GM21423 (cell line): ENCODE data around the gene ARIH1.

Experiments used
- ATAC-seq: cut with Tn5 transposase; IDR thresholded peaks from one replicate; pipeline ENCODE4 v1.9.1; 2021; ENCODE audit warnings: mild to moderate bottlenecking, moderate library complexity; ENCODE audit not compliant: unreplicated experiment

ARIH1 gene

DNA sequence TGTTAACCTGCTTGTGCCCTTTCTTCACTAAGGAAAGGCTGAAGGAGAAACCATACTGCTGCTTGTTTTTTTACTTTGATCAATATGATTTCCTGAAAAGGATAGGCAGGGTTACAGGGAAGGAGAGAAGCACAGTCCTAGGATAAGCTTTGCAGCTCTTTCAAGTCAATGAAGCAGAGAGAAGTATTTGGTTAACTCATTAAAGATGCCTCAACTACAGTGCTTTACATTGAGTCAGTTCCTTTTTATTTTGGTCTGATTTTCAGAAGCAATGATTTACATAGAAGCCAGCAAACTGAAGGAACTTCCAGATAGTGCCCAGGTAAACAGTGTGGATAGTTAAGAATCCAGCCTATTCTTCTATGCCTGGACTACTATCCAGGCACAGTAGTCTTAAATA, 64.8 kb downstream of the ARIH1 start:
- ATAC-seq = no peak

GRCh38 chr15:72540606-72541237, 66.6 kb downstream of the ARIH1 start:
- ATAC-seq = no peak

- no peak for ATAC-seq
Measured at GRCh38 chr15:72541674-72542073, 67.5 kb downstream of the ARIH1 start.

- ATAC-seq = no peak
Measured at GRCh38 chr15:72545156-72545555, 71.0 kb downstream of the ARIH1 start.

DNA sequence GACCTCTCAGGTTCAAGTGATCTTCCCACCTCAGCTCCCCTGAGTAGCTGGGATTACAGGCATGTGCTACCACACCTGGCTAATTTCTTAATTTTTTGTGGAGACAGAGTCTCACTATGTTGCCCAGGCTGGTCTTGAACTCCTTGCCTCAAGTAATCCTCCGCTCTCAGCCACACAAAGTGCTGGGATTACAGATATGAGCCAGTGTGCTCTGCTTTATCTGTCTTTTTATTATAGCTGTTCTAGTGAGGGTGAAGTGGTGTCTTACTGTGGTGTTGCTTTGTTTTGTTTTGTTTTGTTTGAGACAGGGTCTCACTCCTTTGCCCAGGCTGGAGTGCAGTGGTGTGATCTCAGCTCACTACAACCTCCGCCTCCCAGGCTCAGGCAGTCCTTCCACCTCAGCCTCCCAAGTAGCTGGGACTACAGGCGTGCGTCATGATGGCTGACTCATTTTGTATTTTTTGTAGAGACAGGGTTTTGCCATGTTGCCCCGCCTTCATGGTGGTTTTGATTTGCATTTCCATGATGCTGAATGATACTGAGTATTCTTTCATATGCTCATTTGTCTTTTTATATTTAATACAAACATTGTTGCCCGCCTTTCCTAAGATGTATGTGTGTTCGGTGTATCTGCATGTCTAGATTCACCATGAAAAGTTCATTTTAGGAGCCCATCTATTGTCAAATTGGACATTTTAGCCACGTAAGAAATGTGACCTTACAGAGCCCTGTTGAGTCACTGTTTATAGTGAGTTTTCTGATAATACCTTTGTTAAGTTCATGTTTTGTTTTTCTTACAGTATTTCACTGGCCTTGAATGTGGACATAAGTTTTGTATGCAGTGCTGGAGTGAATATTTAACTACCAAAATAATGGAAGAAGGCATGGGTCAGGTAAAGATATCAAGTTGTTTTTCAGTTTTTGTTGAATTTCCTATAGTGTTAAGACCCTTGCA, 80.6 kb downstream of the ARIH1 start:
- no peak for ATAC-seq

DNA sequence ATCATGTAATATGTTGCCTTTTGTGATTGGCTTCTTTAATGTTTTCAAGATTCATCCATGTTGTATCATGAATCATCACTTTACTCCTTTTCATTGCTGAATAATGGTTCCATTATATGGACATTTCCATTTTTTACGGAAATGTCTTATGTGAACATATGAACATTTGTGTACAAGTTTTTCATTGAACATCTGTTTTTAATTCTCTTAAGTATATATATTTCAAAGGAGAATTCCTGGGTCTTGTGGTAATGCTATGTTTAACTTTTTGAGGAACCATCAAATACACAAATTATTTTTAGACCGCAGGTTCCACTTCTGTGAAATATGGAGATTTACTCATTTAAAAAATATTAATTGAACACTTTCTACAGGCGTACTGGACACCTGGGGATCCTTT, 85.7 kb downstream of the ARIH1 start:
- no peak for ATAC-seq

GRCh38 chr15:72560458-72560857, 86.3 kb downstream of the ARIH1 start:
- ATAC-seq = no peak

- ATAC-seq = no peak
Measured at GRCh38 chr15:72562386-72562785, 88.3 kb downstream of the ARIH1 start.

DNA sequence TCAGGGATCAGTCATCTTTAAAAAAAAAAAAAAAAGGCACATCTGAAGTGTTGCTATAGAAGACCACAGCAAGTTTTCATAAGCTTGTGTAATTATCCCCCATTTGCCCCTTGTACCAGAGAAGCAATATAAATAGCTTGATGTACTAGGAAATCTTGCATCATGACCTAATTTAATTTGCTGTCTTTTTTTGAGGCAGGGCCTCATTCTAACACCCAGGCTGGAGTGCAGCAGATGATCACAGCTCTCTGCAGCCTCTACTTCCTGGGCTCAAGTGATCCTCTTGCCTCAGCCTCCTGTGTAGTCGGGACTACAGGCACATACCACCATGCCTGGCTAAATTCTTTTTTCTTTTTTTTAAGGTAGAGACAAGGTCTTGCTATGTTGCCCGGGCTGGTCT, 88.7 kb downstream of the ARIH1 start:
- no peak for ATAC-seq

DNA sequence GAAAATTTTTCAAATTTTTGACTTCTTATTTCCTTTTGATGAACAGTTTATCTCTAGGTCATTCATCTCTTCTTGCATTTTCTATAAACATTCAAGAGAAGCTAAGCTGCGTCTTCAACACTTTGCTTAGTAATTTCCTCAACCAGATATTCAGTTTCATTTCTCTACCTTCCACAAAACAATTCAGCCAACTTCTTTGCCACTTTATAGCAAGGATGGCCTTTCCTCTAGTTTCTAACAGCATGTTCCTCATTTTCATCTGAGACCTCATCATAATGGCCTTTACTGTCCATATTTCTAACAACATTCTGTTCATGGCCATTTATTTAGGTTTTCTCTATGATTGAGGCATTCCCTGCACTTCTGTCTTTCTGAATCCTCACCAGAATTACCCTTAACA, 90.0 kb downstream of the ARIH1 start:
- ATAC-seq = no peak

DNA sequence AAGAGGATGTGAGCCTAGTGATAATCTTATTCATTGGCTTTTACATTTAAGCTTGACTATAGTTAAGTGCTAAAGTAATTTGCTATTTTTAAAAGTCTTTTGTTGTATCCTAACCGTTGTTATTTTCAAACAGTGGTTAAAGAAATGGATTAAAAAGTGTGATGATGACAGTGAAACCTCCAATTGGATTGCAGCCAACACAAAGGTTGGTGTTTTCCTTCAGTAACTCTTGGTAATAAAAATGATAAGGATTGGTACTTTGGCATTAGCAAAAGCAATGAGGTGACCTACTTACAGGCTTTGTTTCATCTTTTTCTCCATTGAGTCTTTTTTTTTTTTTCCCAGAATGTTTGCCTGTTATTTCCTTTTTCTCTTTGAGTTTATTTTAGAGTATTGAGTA, 92.8 kb downstream of the ARIH1 start:
- ATAC-seq = no peak

- no peak for ATAC-seq
Measured at GRCh38 chr15:72570059-72570458, 95.9 kb downstream of the ARIH1 start.

- ATAC-seq = no peak
Measured at GRCh38 chr15:72579814-72580213, 105.7 kb downstream of the ARIH1 start.

GRCh38 chr15:72584006-72584405, 109.9 kb downstream of the ARIH1 start:
- ATAC-seq = no peak

DNA sequence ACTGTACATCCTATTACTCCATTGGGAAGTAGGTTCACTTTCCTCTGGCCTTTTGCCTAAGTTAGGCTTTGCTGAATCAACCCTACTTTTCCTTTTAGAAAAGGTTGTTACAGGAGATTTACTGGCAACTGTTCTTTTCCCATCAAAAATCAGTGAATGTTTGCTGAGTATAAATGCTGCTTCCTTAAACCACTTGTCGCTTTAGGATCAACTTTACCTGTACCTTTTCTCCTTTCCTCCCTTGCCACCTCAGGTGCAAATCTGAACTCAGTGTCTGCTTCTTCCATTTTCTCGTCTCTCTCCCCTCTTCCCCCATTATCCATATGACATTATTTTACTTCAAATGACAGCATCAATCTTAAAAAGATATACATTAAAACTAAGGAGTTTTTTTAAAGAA, 110.9 kb downstream of the ARIH1 start:
- no peak for ATAC-seq

GRCh38 chr15:72585476-72586058, 111.4 kb downstream of the ARIH1 start:
- no peak for ATAC-seq

GRCh38 chr15:72588096-72588495, 114.0 kb downstream of the ARIH1 start:
- ATAC-seq = no peak

DNA sequence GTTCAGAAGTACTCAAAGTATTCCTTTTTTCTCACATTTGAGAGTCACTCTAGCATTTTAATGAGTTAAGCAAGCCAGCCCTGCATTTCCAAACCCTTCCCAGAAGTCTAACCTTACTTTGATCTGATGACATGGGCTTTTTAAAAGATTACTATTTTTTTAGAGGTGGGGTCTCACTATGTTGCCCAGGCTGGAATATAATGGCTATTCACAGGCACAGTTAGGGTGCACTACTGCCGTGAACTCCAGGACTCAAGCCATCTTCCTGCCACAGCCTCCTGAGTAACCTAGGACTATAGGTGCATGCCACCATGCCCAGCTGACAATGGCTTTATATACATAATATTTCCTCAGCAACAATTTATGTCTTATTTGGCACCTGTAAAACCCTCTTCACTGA, 116.3 kb downstream of the ARIH1 start:
- ATAC-seq = no peak

- no peak for ATAC-seq
Measured at GRCh38 chr15:72591361-72591760, 117.2 kb downstream of the ARIH1 start.

DNA sequence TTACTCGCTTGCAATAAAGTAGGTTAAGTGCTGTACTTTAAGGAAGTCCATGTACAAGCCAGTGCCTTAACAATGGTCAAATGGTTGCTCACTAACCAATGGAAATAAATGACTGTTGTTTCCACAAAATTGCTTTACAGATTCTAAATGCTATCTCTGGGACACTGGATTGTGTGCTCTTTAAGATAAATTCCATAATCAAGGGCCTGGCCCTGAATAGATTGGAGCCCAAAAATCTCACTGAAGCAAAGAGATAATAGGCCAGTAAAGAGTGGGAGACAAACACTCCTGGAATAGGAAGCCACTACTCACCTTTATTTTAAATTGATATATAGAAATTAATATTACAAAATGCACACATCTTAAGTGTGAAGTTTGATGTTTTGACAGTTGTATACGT, 118.0 kb downstream of the ARIH1 start:
- no peak for ATAC-seq

GRCh38 chr15:72592676-72593075, 118.5 kb downstream of the ARIH1 start:
- ATAC-seq = no peak

DNA sequence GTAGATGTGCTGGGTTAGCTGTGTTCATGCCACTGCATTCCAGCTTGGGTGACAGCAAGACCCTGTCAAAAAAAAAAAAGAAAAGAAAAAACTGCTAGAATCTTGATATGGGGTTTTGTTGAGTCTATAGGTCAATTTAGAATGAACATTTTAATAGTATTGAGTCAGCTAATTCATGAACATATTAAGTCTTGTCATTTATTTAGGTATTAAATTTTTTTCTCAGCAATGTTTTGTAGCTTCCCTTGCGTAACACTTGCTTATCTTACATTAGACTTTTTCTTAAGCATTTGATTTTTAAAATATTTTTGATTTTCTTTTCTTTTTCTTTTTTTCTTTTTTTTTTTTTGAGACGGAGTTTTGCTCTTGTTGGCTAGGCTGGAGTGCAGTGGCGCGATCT, 119.7 kb downstream of the ARIH1 start:
- ATAC-seq = no peak
